Endodermal cell (in vitro differentiated cells): ENCODE measurements around the gene IGSF3. TPM values are rescaled to one million over a fixed set of nuclear protein-coding genes. Genes with fewer than 3 reads are reported as not detected.

Source experiments
- DNase-seq: peaks from one replicate; pipeline ENCODE4 v3.0.0-alpha.2; 2017
- H3K27ac ChIP-seq: 2 replicates; pipeline ENCODE4 v1.5.1; 2013; ENCODE audit warnings: mild to moderate bottlenecking, low read depth, low read length, moderate library complexity
- H3K27me3 ChIP-seq: 2 replicates; pipeline ENCODE4 v1.6.1; 2013; ENCODE audit warnings: mild to moderate bottlenecking, low read length, moderate library complexity; ENCODE audit not compliant: insufficient read depth, control insufficient read depth, poor library complexity, severe bottlenecking
- H3K36me3 ChIP-seq: 2 replicates; pipeline ENCODE4 v1.7.0; 2013; ENCODE audit warnings: mild to moderate bottlenecking, low read length, moderate library complexity; ENCODE audit not compliant: control insufficient read depth, insufficient read depth
- H3K4me1 ChIP-seq: one replicate; pipeline ENCODE4 v1.7.0; 2013; ENCODE audit warnings: low read length; ENCODE audit not compliant: control insufficient read depth, insufficient read depth
- H3K4me3 ChIP-seq: 2 replicates; pipeline ENCODE4 v1.5.1; 2013; ENCODE audit warnings: mild to moderate bottlenecking, low read length, moderate library complexity
- H3K9ac ChIP-seq: 2 replicates; pipeline ENCODE4 v1.6.1; 2013; ENCODE audit warnings: mild to moderate bottlenecking, low read length, moderate library complexity; ENCODE audit not compliant: poor library complexity, severe bottlenecking; ENCODE audit errors: extremely low read depth
- H3K9me3 ChIP-seq: 2 replicates; pipeline ENCODE4 v1.6.1; 2013; ENCODE audit warnings: mild to moderate bottlenecking, low read length, moderate library complexity; ENCODE audit not compliant: control insufficient read depth
- H3K27ac Mint-ChIP-seq: 2 replicates; pipeline ENCODE4 v1.8.0; 2020; ENCODE audit warnings: mixed read lengths
- H3K27me3 Mint-ChIP-seq: 2 replicates; pipeline ENCODE4 v1.8.0; 2021; ENCODE audit warnings: mild to moderate bottlenecking, mixed read lengths; ENCODE audit not compliant: insufficient read depth
- H3K36me3 Mint-ChIP-seq: 2 replicates; pipeline ENCODE4 v1.8.0; 2020; ENCODE audit warnings: low read depth, mixed read lengths
- H3K4me1 Mint-ChIP-seq: 2 replicates; pipeline ENCODE4 v1.8.0; 2020; ENCODE audit warnings: mixed read lengths
- H3K4me3 Mint-ChIP-seq: 2 replicates; pipeline ENCODE4 v1.8.0; 2020; ENCODE audit warnings: mild to moderate bottlenecking, moderate library complexity, mixed read lengths
- H3K9me3 Mint-ChIP-seq: 2 replicates; pipeline ENCODE4 v1.8.0; 2020; ENCODE audit warnings: mild to moderate bottlenecking, mixed read lengths
- CTCF ChIP-seq: fragments of 200-600 bp; sonication (generic); conservative IDR thresholded peaks from 2 replicates; pipeline ENCODE4 v1.5.0; 2021; ENCODE audit warnings: antibody characterized with exemption, mild to moderate bottlenecking
- WGBS, 2 experiments: methylation state at CpG; one replicate each; pipeline versions ENCODE4 v1.1.5 to v1.1.7; 2013; ENCODE audit warnings: missing lambda C conversion rate in 2 of 2, mixed read lengths in 1 of 2; ENCODE audit not compliant: insufficient coverage in 1 of 2, insufficient read length in 1 of 2; 5-methylcytosine and 5-hydroxymethylcytosine counted together
- total RNA-seq, 2 donors: library from RNA; stranded (reverse); fragmentation: NEBNext Ultra II Directional in 1 of 2; extraction: Animal tissue kit (Norgen Biotek cat#: 25700) in 1 of 2; gene quantifications; 2 replicates in 1 of 2; 3 replicates in 1 of 2; pipeline ENCODE4 v1.2.1, GENCODE V29; 2021

IGSF3 gene
- total RNA-seq, 2 donors from 2014 or later, result 35.0 to 36.7 TPM

GRCh38 chr1:116554924-116555323, 112.6 kb downstream of the IGSF3 start:
- Mint-ChIP-seq H3K27ac (no peak overlapping the region), H3K4me3 (no peak overlapping the region), H3K36me3 (no peaks in the 10 kb centered on the region), H3K9me3 (no peaks in the 10 kb centered on the region), H3K27me3 (peaks cover 7% of the 10 kb centered on the region), H3K4me1 (peaks cover 16% of the 10 kb centered on the region)
- Histone ChIP-seq H3K4me3 (no peak overlapping the region), H3K9ac (no peak overlapping the region), H3K4me1 (no peaks in the 10 kb centered on the region), H3K9me3 (no peaks in the 10 kb centered on the region), H3K36me3 (no peaks in the 10 kb centered on the region), H3K27me3 (no peaks in the 10 kb centered on the region), H3K27ac (no peak overlapping the region)
- no peak for TF ChIP-seq CTCF
- 84 to 88% methylated on average over 2 of the region's 2 CpGs for WGBS, 2 experiments
- DNase-seq, result no peak

- no peak overlapping the region for H3K27ac Mint-ChIP-seq
- no peak overlapping the region for H3K9ac ChIP-seq
- 100% methylated on average over 1 of the region's 1 CpG for WGBS, 2 experiments
Observed at GRCh38 chr1:116553386-116554115, 114.0 kb downstream of the IGSF3 start.

GRCh38 chr1:116546354-116546977, 121.1 kb downstream of the IGSF3 start:
- H3K4me3 Mint-ChIP-seq, result no peak overlapping the region
- H3K4me1 Mint-ChIP-seq, result peaks cover 12% of the 10 kb centered on the region
- peaks cover 5% of the 10 kb centered on the region for H3K27me3 Mint-ChIP-seq
- H3K27me3 ChIP-seq, result no peaks in the 10 kb centered on the region
- no peak for DNase-seq
- H3K36me3 ChIP-seq, result no peaks in the 10 kb centered on the region
- H3K9me3 ChIP-seq, result no peaks in the 10 kb centered on the region
- no peak for TF ChIP-seq CTCF
- peaks cover 3% of the 10 kb centered on the region for H3K4me1 ChIP-seq
- H3K27ac Mint-ChIP-seq, result no peak overlapping the region
- no peak overlapping the region for H3K27ac ChIP-seq
- H3K4me3 ChIP-seq, result no peak overlapping the region
- 97 to 100% methylated on average over 2 to 4 of the region's 4 CpGs for WGBS, 2 experiments
- no peaks in the 10 kb centered on the region for H3K9me3 Mint-ChIP-seq
- no peaks in the 10 kb centered on the region for H3K36me3 Mint-ChIP-seq
- H3K9ac ChIP-seq, result no peak overlapping the region

More at GRCh38 chr1:116553386-116554115, 114.0 kb downstream of the IGSF3 start:
- H3K4me1 ChIP-seq, result peaks cover 3% of the 10 kb centered on the region
- Mint-ChIP-seq H3K27me3 (peaks cover 7% of the 10 kb centered on the region), H3K36me3 (no peaks in the 10 kb centered on the region), H3K9me3 (no peaks in the 10 kb centered on the region), H3K4me1 (peaks cover 26% of the 10 kb centered on the region), H3K4me3 (no peak overlapping the region)
- no peaks in the 10 kb centered on the region for H3K36me3 ChIP-seq
- no peaks in the 10 kb centered on the region for H3K27me3 ChIP-seq
- no peak overlapping the region for H3K27ac ChIP-seq
- H3K9me3 ChIP-seq, result no peaks in the 10 kb centered on the region
- DNase-seq, result peak; percentile 51
- no peak for TF ChIP-seq CTCF
- H3K4me3 ChIP-seq, result no peak overlapping the region
